GM10847 (cell line): ENCODE measurements around the gene LCOR.

Experiments
- POLR2A ChIP-seq: IDR thresholded peaks from 2 replicates; pipeline ENCODE4 v1.6.1; 2011; ENCODE audit not compliant: insufficient read length; ENCODE audit errors: extremely low read depth

LCOR gene

GRCh38 chr10:97023401-97024167 lies 191.5 kb downstream of the LCOR start:
- TF ChIP-seq POLR2A = no peak

- no peak for TF ChIP-seq POLR2A
Measured at GRCh38 chr10:97024168-97025073, 192.3 kb downstream of the LCOR start.

GRCh38 chr10:97025613-97026242 lies 193.6 kb downstream of the LCOR start:
- no peak for TF ChIP-seq POLR2A

- TF ChIP-seq POLR2A = no peak
Measured at GRCh38 chr10:97028126-97028831, 196.2 kb downstream of the LCOR start.

GRCh38 chr10:97028832-97029178 lies 196.7 kb downstream of the LCOR start:
- TF ChIP-seq POLR2A = no peak

GRCh38 chr10:97029271-97029670 lies 197.2 kb downstream of the LCOR start:
- no peak for TF ChIP-seq POLR2A

GRCh38 chr10:97030894-97031293 lies 198.8 kb downstream of the LCOR start:
- TF ChIP-seq POLR2A = no peak

GRCh38 chr10:97031459-97031858 lies 199.4 kb downstream of the LCOR start:
- TF ChIP-seq POLR2A = no peak

- TF ChIP-seq POLR2A = no peak
Measured at GRCh38 chr10:97032624-97033023, 200.5 kb downstream of the LCOR start.

GRCh38 chr10:97034301-97034700 lies 202.2 kb downstream of the LCOR start:
- no peak for TF ChIP-seq POLR2A

GRCh38 chr10:97034958-97035769 lies 203.1 kb downstream of the LCOR start:
- TF ChIP-seq POLR2A = no peak

- no peak for TF ChIP-seq POLR2A
Measured at GRCh38 chr10:97037365-97038361, 205.6 kb downstream of the LCOR start.

GRCh38 chr10:97038688-97039087 lies 206.6 kb downstream of the LCOR start:
- no peak for TF ChIP-seq POLR2A
